HepG2 (cell line): ENCODE data around the gene MBD3. TPM values are rescaled to one million over a fixed set of nuclear protein-coding genes. Genes with fewer than 3 reads are reported as not detected.
A peak's percentile ranks its signal among the peaks of the same experiment; 100 is the strongest.

Experiments used
- EEA1 ChIP-seq: sonication (generic); formaldehyde crosslinking; IDR thresholded peaks from 2 replicates; pipeline ENCODE4 v1.5.1; 2020; ENCODE audit warnings: mild to moderate bottlenecking, missing genetic modification reagents, borderline replicate concordance
- FOXK2 ChIP-seq: fragments of 450-650 bp; IDR thresholded peaks from 2 replicates; pipeline ENCODE4 v1.6.1; 2016
- KMT2B ChIP-seq: IDR thresholded peaks from 2 replicates; pipeline ENCODE4 v1.6.1; 2016; ENCODE audit warnings: missing genetic modification reagents, missing compliant biosample characterization
- PAX8 ChIP-seq: sonication (generic); formaldehyde crosslinking; IDR thresholded peaks from 2 replicates; pipeline ENCODE4 v1.8.0; 2022; ENCODE audit warnings: mild to moderate bottlenecking, missing genetic modification reagents, borderline replicate concordance
- RBM39 ChIP-seq: fragments of 200-400 bp; formaldehyde crosslinking; IDR thresholded peaks from one replicate; pipeline ENCODE4 v1.6.1; 2018; ENCODE audit warnings: antibody characterized with exemption, mild to moderate bottlenecking, low read depth, low read length; ENCODE audit not compliant: poor library complexity, severe bottlenecking
- RCOR2 ChIP-seq: IDR thresholded peaks from 2 replicates; pipeline ENCODE4 v1.6.1; 2016; ENCODE audit warnings: missing biosample characterization, missing genetic modification reagents
- SPEN ChIP-seq: sonication (generic); formaldehyde crosslinking; IDR thresholded peaks from 2 replicates; pipeline ENCODE4 v1.5.1; 2020; ENCODE audit warnings: low read depth, mild to moderate bottlenecking, missing genetic modification reagents
- TCF7 ChIP-seq: sonication (generic); IDR thresholded peaks from 2 replicates; pipeline ENCODE4 v1.6.1; 2016; ENCODE audit warnings: antibody characterized with exemption, low read depth
- YEATS2 ChIP-seq: sonication (generic); formaldehyde crosslinking; IDR thresholded peaks from 2 replicates; pipeline ENCODE4 v1.4.0; 2020; ENCODE audit warnings: missing genetic modification reagents, borderline replicate concordance
- ZBTB3 ChIP-seq: sonication (generic); formaldehyde crosslinking; IDR thresholded peaks from 2 replicates; pipeline ENCODE4 v1.4.0; 2020; ENCODE audit warnings: low read depth, mild to moderate bottlenecking, moderate library complexity, missing genetic modification reagents, borderline replicate concordance
- ZNF30 ChIP-seq: sonication (generic); formaldehyde crosslinking; IDR thresholded peaks from 2 replicates; pipeline ENCODE4 v1.5.0; 2020; ENCODE audit warnings: mild to moderate bottlenecking, missing genetic modification reagents
- ZNF549 ChIP-seq: sonication (generic); formaldehyde crosslinking; IDR thresholded peaks from 2 replicates; pipeline ENCODE4 v1.5.0; 2020; ENCODE audit warnings: missing genetic modification reagents
- ZNF577 ChIP-seq: sonication (generic); formaldehyde crosslinking; IDR thresholded peaks from 2 replicates; pipeline ENCODE4 v1.4.0; 2020; ENCODE audit warnings: mild to moderate bottlenecking, low read depth, missing genetic modification reagents, borderline replicate concordance
- ZNF768 ChIP-seq: sonication (generic); formaldehyde crosslinking; IDR thresholded peaks from 2 replicates; pipeline ENCODE4 v1.4.0; 2020; ENCODE audit warnings: missing genetic modification reagents
- polyA plus RNA-seq, 8 experiments: library from polyadenylated mRNA; depleted of rRNA in 3 of 8; stranded (reverse) in 7 of 8; unstranded in 1 of 8; fragments of >200 nt; fragmentation: Illumina TruSeq in 4 of 8; extraction: Trizol in 4 of 8; gene quantifications; 2 replicates each; pipeline versions ENCODE4 v1.2.1 to v1.2.3, GENCODE V29; 2011 to 2016; ENCODE audit warnings: low read depth in 4 of 8, missing spikeins in 1 of 8, mixed read lengths in 1 of 8; ENCODE audit not compliant: insufficient read depth in 1 of 8
- total RNA-seq, 5 experiments: library from RNA; depleted of rRNA; stranded (reverse); fragments of >200 nt; fragmentation: Illumina TruSeq; extraction: Trizol; gene quantifications; 2 replicates each; pipeline ENCODE4 v1.2.3, GENCODE V29; 2016; ENCODE audit warnings: low read depth in 1 of 5
- TF ChIP-seq, protein P1 (sequence below): sonication (generic); formaldehyde crosslinking; IDR thresholded peaks from 2 replicates; pipeline ENCODE4 v1.4.0; 2020; ENCODE audit warnings: missing genetic modification reagents, borderline replicate concordance
- TF ChIP-seq, protein P2 (sequence below): sonication (generic); formaldehyde crosslinking; IDR thresholded peaks from 2 replicates; pipeline ENCODE4 v1.8.1; 2023; ENCODE audit warnings: missing genetic modification reagents, mild to moderate bottlenecking, borderline replicate concordance
- TF ChIP-seq, protein P3 (sequence below): sonication (generic); formaldehyde crosslinking; IDR thresholded peaks from 2 replicates; pipeline ENCODE4 v1.5.1; 2020; ENCODE audit warnings: missing genetic modification reagents, mild to moderate bottlenecking, borderline replicate concordance
- TF ChIP-seq, protein P4 (sequence below): sonication (generic); formaldehyde crosslinking; IDR thresholded peaks from 2 replicates; pipeline ENCODE4 v1.8.0; 2022; ENCODE audit warnings: mild to moderate bottlenecking, missing genetic modification reagents; ENCODE audit not compliant: insufficient replicate concordance
- TF ChIP-seq, protein P5 (sequence below): sonication (generic); IDR thresholded peaks from 2 replicates; pipeline ENCODE4 v1.6.1; 2016; ENCODE audit warnings: low read depth, borderline replicate concordance

The MBD3 gene
- total and polyA plus RNA-seq, 2 of the 13 experiments (the other 11 are each of a cell fraction or from before 2014, with no cell fraction given) = 21.2 to 76.9 TPM

GRCh38 chr19:1592024-1592754 lies 476 bp downstream of the MBD3 start (continued):
- TF ChIP-seq, protein P1, sequence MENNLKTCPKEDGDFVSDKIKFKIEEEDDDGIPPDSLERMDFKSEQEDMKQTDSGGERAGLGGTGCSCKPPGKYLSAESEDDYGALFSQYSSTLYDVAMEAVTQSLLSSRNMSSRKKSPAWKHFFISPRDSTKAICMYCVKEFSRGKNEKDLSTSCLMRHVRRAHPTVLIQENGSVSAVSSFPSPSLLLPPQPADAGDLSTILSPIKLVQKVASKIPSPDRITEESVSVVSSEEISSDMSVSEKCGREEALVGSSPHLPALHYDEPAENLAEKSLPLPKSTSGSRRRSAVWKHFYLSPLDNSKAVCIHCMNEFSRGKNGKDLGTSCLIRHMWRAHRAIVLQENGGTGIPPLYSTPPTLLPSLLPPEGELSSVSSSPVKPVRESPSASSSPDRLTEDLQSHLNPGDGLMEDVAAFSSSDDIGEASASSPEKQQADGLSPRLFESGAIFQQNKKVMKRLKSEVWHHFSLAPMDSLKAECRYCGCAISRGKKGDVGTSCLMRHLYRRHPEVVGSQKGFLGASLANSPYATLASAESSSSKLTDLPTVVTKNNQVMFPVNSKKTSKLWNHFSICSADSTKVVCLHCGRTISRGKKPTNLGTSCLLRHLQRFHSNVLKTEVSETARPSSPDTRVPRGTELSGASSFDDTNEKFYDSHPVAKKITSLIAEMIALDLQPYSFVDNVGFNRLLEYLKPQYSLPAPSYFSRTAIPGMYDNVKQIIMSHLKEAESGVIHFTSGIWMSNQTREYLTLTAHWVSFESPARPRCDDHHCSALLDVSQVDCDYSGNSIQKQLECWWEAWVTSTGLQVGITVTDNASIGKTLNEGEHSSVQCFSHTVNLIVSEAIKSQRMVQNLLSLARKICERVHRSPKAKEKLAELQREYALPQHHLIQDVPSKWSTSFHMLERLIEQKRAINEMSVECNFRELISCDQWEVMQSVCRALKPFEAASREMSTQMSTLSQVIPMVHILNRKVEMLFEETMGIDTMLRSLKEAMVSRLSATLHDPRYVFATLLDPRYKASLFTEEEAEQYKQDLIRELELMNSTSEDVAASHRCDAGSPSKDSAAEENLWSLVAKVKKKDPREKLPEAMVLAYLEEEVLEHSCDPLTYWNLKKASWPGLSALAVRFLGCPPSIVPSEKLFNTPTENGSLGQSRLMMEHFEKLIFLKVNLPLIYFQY (CRISPR knock-in tag) = peak; percentile 60; the same call in 1 of the 2 replicates
- TF ChIP-seq KMT2B = no peak
- TF ChIP-seq, protein P2, sequence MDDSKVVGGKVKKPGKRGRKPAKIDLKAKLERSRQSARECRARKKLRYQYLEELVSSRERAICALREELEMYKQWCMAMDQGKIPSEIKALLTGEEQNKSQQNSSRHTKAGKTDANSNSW (CRISPR knock-in tag) = peak; percentile 81; the same call in 1 of the 2 replicates
- no peak for TF ChIP-seq FOXK2
- peak; percentile 52; the same call in 1 of the 2 replicates for TF ChIP-seq ZNF768 (CRISPR knock-in tag)
- TF ChIP-seq SPEN = peak; percentile 92
- peak; percentile 56; the same call in 1 of the 2 replicates for TF ChIP-seq ZNF577
- no peak for TF ChIP-seq RCOR2
- TF ChIP-seq, protein P3, sequence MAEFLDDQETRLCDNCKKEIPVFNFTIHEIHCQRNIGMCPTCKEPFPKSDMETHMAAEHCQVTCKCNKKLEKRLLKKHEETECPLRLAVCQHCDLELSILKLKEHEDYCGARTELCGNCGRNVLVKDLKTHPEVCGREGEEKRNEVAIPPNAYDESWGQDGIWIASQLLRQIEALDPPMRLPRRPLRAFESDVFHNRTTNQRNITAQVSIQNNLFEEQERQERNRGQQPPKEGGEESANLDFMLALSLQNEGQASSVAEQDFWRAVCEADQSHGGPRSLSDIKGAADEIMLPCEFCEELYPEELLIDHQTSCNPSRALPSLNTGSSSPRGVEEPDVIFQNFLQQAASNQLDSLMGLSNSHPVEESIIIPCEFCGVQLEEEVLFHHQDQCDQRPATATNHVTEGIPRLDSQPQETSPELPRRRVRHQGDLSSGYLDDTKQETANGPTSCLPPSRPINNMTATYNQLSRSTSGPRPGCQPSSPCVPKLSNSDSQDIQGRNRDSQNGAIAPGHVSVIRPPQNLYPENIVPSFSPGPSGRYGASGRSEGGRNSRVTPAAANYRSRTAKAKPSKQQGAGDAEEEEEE (CRISPR knock-in tag) = 0 out of 2 replicates have a peak, but pooled peaks have one; percentile 10
- no peak for TF ChIP-seq ZNF549 (CRISPR knock-in tag)
- TF ChIP-seq PAX8 (CRISPR knock-in tag) = peak; percentile 87; the same call in 1 of the 2 replicates
- TF ChIP-seq EEA1 (CRISPR knock-in tag) = 0 out of 2 replicates have a peak, but pooled peaks have one; percentile 78
- peak; percentile 64 for TF ChIP-seq RBM39
- TF ChIP-seq YEATS2 (CRISPR knock-in tag) = peak; percentile 63; the same call in 1 of the 2 replicates
- no peak for TF ChIP-seq ZNF30
- no peak for TF ChIP-seq TCF7
- TF ChIP-seq, protein P4, sequence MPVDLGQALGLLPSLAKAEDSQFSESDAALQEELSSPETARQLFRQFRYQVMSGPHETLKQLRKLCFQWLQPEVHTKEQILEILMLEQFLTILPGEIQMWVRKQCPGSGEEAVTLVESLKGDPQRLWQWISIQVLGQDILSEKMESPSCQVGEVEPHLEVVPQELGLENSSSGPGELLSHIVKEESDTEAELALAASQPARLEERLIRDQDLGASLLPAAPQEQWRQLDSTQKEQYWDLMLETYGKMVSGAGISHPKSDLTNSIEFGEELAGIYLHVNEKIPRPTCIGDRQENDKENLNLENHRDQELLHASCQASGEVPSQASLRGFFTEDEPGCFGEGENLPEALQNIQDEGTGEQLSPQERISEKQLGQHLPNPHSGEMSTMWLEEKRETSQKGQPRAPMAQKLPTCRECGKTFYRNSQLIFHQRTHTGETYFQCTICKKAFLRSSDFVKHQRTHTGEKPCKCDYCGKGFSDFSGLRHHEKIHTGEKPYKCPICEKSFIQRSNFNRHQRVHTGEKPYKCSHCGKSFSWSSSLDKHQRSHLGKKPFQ = peak; percentile 57
- TF ChIP-seq, protein P5, sequence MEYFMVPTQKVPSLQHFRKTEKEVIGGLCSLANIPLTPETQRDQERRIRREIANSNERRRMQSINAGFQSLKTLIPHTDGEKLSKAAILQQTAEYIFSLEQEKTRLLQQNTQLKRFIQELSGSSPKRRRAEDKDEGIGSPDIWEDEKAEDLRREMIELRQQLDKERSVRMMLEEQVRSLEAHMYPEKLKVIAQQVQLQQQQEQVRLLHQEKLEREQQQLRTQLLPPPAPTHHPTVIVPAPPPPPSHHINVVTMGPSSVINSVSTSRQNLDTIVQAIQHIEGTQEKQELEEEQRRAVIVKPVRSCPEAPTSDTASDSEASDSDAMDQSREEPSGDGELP = no peak
- no peak for TF ChIP-seq ZBTB3
